Measurements from ENCODE around the gene RC3H1.
"Not testable (repeated sequence)": the region's sequence is repeated elsewhere in the genome, so short reads cannot be mapped to it uniquely, and the experiment has no call there.

RC3H1 gene

DNA sequence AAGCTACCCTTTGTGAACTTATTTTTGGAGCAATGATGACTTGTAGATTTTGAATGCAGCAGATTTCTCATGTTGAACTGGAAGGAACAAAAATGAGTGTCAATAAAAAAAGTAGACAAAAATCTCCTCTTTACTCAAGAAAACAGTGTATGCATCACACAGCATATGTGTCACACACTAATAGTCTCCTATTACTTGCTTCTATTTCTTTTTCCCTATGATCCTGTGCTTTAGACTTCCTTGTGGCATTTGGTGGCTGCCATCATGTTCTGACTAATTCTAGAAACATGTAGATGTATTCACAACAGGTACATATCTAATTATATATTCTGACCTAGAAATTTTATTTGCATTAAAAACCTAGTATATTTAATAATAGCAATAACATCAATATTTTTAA lies 14.3 kb downstream of the RC3H1 start:
- Mint-ChIP-seq H3K27me3 (no peaks in the 10 kb centered on the region), H3K27ac (no peak overlapping the region), H3K4me3 (no peak overlapping the region), H3K36me3 (ENCODE audit: low read depth) (peaks cover 37% of the 10 kb centered on the region), H3K4me1 (ENCODE audit: low read depth) (peaks cover 66% of the 10 kb centered on the region), H3K9me3 (peaks cover 4% of the 10 kb centered on the region)

DNA sequence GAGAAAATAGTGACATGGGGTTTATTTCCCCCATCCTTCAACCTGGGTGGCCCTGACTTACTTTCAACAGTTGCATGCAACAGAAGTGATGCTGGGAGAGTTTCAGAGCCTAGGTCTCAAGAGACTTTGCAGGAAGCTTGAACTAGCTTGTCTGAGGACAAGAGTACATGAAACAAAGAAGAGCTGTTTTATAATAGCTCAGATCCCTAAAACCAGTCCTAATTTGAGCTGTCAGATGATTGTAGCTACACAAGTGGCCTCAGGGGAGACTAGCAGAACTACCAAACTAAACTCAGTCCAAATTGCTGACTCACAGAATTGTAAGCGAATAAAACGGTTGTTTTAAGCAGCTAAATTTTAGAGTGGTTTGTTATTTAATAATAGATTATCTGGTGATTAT lies 17.1 kb downstream of the RC3H1 start:
- no peak overlapping the region for H3K27ac Mint-ChIP-seq

DNA sequence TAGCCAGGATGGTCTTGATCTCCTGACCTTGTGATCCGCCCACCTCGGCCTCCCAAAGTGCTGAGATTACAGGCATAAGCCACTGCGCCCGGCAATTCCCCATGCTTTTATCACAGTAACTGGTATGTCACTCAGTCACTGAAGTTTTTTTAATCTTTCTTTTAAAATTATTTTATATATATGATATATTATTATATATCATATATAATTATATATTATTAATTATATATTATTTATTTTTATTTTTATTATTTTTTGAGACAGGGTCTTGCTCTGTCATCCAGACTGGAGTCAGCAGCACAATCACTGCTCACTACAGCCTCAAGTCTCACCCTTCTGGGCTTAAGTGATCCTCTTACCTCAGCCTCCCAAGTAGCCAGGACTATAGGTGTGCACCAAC lies 18.3 kb downstream of the RC3H1 start:
- Mint-ChIP-seq H3K4me1 (ENCODE audit: low read depth) (peaks cover 68% of the 10 kb centered on the region), H3K36me3 (ENCODE audit: low read depth) (peaks cover 24% of the 10 kb centered on the region), H3K4me3 (no peak overlapping the region), H3K9me3 (no peaks in the 10 kb centered on the region), H3K27me3 (no peaks in the 10 kb centered on the region), H3K27ac (no peak overlapping the region)

More for the DNA sequence above, 17.1 kb downstream of the RC3H1 start:
- H3K4me3 Mint-ChIP-seq = no peak overlapping the region
- H3K9me3 Mint-ChIP-seq = no peaks in the 10 kb centered on the region
- H3K4me1 Mint-ChIP-seq (ENCODE audit: low read depth) = peaks cover 70% of the 10 kb centered on the region
- H3K27me3 Mint-ChIP-seq = no peaks in the 10 kb centered on the region
- peaks cover 28% of the 10 kb centered on the region for H3K36me3 Mint-ChIP-seq (ENCODE audit: low read depth)

DNA sequence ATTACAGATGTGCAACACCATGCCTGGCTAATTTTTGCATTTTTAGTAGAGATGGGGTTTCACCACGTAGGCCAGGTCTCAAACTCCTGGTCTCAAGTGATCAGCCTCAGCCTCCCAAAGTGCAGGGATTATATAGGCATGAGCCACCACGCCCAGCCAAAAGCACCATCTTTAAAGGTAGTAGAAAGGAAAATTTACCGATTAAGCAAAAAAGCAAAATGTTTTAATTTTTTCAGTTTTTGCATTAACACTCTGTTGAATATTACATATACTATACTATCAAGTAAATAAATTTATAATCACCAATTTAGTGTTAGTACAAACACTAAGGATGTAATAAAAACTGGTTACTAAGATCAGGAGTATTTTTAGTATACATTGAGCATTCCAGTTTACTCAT lies 20.6 kb downstream of the RC3H1 start:
- no peak overlapping the region for H3K4me3 Mint-ChIP-seq
- H3K9me3 Mint-ChIP-seq = no peaks in the 10 kb centered on the region
- H3K4me1 Mint-ChIP-seq (ENCODE audit: low read depth) = peaks cover 69% of the 10 kb centered on the region
- H3K36me3 Mint-ChIP-seq (ENCODE audit: low read depth) = peaks cover 20% of the 10 kb centered on the region
- H3K27ac Mint-ChIP-seq = no peak overlapping the region
- H3K27me3 Mint-ChIP-seq = no peaks in the 10 kb centered on the region

GRCh38 chr1:174000371-174000770 lies 21.8 kb downstream of the RC3H1 start:
- Mint-ChIP-seq H3K4me3 (no peak overlapping the region), H3K4me1 (ENCODE audit: low read depth) (peaks cover 62% of the 10 kb centered on the region), H3K9me3 (no peaks in the 10 kb centered on the region), H3K27ac (no peak overlapping the region), H3K36me3 (ENCODE audit: low read depth) (peaks cover 20% of the 10 kb centered on the region), H3K27me3 (no peaks in the 10 kb centered on the region)

DNA sequence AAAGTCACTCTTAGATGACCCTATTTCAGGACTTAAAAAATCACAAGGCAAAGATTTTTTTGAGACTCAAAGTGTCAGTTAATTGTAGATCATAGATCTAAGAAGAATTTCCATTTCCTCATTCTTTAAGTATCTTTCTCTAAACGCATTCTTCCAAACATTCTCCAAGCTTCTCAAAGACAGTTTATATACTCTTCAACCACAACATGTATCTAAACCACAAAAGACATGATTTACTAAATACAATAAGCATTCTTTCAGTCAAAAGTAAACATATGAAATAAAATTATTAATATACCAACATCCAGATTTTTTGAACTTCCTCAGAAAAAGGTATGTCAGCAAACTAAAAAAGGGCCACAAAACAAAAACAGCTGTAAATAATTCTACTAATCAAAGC lies 24.4 kb downstream of the RC3H1 start:
- Mint-ChIP-seq H3K36me3 (ENCODE audit: low read depth) (peaks cover 24% of the 10 kb centered on the region), H3K27ac (no peak overlapping the region), H3K9me3 (no peaks in the 10 kb centered on the region), H3K4me1 (ENCODE audit: low read depth) (peaks cover 58% of the 10 kb centered on the region), H3K4me3 (no peak overlapping the region), H3K27me3 (no peaks in the 10 kb centered on the region)

DNA sequence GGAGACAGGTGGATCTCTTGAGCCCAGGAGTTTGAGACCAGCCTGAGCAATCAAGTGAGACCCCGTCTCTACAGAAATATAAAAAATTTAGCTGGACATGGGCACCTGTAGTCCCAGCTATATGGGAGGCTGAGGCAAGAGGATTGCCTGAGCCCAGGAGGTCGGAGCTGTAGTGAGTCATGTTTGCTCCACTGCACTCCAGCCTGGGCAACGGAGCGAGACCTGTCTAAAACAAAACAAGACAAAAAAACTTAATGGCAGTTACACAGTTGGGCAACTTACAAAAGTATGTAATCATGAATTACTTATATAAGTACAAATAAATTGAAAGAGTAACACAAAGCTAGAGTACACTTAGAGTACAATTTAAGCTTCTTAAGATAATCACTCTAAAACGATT lies 25.2 kb downstream of the RC3H1 start:
- Mint-ChIP-seq H3K27me3 (no peaks in the 10 kb centered on the region), H3K4me1 (ENCODE audit: low read depth) (peaks cover 50% of the 10 kb centered on the region), H3K36me3 (ENCODE audit: low read depth) (peaks cover 25% of the 10 kb centered on the region), H3K27ac (no peak overlapping the region), H3K4me3 (no peak overlapping the region), H3K9me3 (no peaks in the 10 kb centered on the region)

- H3K27me3 Mint-ChIP-seq = no peaks in the 10 kb centered on the region
- peaks cover 35% of the 10 kb centered on the region for H3K36me3 Mint-ChIP-seq (ENCODE audit: low read depth)
- no peaks in the 10 kb centered on the region for H3K9me3 Mint-ChIP-seq
- H3K27ac Mint-ChIP-seq = no peak overlapping the region
- H3K4me1 Mint-ChIP-seq (ENCODE audit: low read depth) = peaks cover 38% of the 10 kb centered on the region
- H3K4me3 Mint-ChIP-seq = no peak overlapping the region
These were observed 26.7 kb downstream of the RC3H1 start for GRCh38 chr1:173995475-173995874.

- H3K27ac Mint-ChIP-seq, H3K9me3 Mint-ChIP-seq, H3K4me3 Mint-ChIP-seq, H3K27me3 Mint-ChIP-seq: not testable (repeated sequence)
- H3K4me1 Mint-ChIP-seq (ENCODE audit: low read depth) = peaks cover 28% of the 10 kb centered on the region
- H3K36me3 Mint-ChIP-seq (ENCODE audit: low read depth) = peaks cover 36% of the 10 kb centered on the region
These were observed 28.2 kb downstream of the RC3H1 start for GRCh38 chr1:173993948-173994347.

GRCh38 chr1:173988068-173988467 lies 34.1 kb downstream of the RC3H1 start:
- no peaks in the 10 kb centered on the region for H3K4me1 Mint-ChIP-seq (ENCODE audit: low read depth)
- H3K36me3 Mint-ChIP-seq (ENCODE audit: low read depth) = peaks cover 44% of the 10 kb centered on the region
- no peaks in the 10 kb centered on the region for H3K27me3 Mint-ChIP-seq
- H3K9me3 Mint-ChIP-seq = no peaks in the 10 kb centered on the region
- no peak overlapping the region for H3K27ac Mint-ChIP-seq
- H3K4me3 Mint-ChIP-seq = no peak overlapping the region

- no peak overlapping the region for H3K4me3 Mint-ChIP-seq
- no peaks in the 10 kb centered on the region for H3K27me3 Mint-ChIP-seq
- no peaks in the 10 kb centered on the region for H3K9me3 Mint-ChIP-seq
- H3K27ac Mint-ChIP-seq = no peak overlapping the region
- H3K36me3 Mint-ChIP-seq (ENCODE audit: low read depth) = peaks cover 34% of the 10 kb centered on the region
- H3K4me1 Mint-ChIP-seq (ENCODE audit: low read depth) = no peaks in the 10 kb centered on the region
These were observed 35.2 kb downstream of the RC3H1 start for GRCh38 chr1:173986951-173987350.

- Mint-ChIP-seq H3K4me1 (ENCODE audit: low read depth) (no peaks in the 10 kb centered on the region), H3K9me3 (no peaks in the 10 kb centered on the region), H3K4me3 (no peak overlapping the region), H3K27me3 (no peaks in the 10 kb centered on the region), H3K27ac (no peak overlapping the region), H3K36me3 (ENCODE audit: low read depth) (peaks cover 51% of the 10 kb centered on the region)
These were observed 51.9 kb downstream of the RC3H1 start for GRCh38 chr1:173970252-173970651.

DNA sequence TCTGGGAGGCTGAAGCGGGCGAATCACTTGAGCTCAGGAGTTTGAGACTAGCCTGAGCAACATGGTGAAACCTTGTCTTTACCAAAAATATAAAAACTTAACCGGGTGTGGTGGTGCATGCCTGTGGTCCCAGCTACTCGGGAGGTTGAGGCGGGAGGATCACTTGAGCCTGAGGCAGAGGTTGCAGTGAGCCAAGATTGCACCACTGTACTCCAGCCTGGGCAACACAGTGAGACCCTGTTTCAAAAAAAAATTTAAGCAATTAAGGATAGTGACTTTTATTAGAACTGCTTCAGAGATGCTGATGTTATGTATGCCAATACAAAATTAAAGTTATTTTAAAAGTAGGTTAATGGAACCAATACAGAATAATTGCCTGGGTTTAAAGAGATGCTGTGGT lies 56.3 kb downstream of the RC3H1 start:
- H3K27me3 Mint-ChIP-seq; H3K9me3 Mint-ChIP-seq; H3K4me1 Mint-ChIP-seq (ENCODE audit: low read depth); H3K4me3 Mint-ChIP-seq; H3K27ac Mint-ChIP-seq: not testable (repeated sequence)
- peaks cover 52% of the 10 kb centered on the region for H3K36me3 Mint-ChIP-seq (ENCODE audit: low read depth)

DNA sequence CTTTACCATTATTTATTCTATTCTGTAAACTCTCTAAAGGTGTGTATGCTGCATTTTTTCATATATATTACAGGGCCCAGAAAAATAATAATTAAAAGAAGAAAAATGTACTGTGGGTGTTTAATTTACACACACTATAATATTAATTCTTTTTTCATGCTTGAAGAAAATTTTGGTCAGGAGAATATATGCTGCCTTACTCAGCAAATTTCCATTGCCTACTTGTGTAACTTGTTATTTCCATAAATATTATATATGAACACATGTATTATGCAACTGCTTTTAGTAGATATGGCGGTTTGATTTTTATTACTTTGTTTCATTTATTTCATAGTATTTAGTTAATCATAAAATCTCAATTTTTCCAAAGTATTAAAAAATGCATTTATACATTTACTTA lies 58.7 kb downstream of the RC3H1 start:
- no peaks in the 10 kb centered on the region for H3K9me3 Mint-ChIP-seq
- no peak overlapping the region for H3K27ac Mint-ChIP-seq
- no peak overlapping the region for H3K4me3 Mint-ChIP-seq
- H3K27me3 Mint-ChIP-seq = no peaks in the 10 kb centered on the region
- peaks cover 58% of the 10 kb centered on the region for H3K36me3 Mint-ChIP-seq (ENCODE audit: low read depth)
- H3K4me1 Mint-ChIP-seq (ENCODE audit: low read depth) = no peaks in the 10 kb centered on the region

DNA sequence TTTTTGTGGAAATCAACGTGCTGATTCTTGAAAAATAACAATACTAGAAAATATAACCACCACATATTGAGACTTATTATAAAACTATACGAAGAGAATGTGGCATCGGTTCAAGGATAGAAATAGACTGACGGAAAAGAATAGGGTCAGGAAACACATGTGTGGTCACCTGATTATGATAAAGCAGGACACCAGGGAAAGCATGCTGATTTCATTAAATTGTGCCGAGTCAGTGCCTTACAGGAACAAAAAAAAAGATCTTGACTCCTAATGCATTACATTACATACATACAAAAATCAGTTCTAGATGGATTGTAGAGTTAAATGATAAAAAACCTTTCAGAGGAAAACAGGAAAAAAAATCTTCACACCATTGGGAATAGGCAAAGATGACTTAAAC lies 61.5 kb downstream of the RC3H1 start:
- peak overlapping the region; percentile 69 for H3K27ac Mint-ChIP-seq
- no peaks in the 10 kb centered on the region for H3K9me3 Mint-ChIP-seq
- H3K4me1 Mint-ChIP-seq (ENCODE audit: low read depth) = no peaks in the 10 kb centered on the region
- no peaks in the 10 kb centered on the region for H3K27me3 Mint-ChIP-seq
- peaks cover 50% of the 10 kb centered on the region for H3K36me3 Mint-ChIP-seq (ENCODE audit: low read depth)
- no peak overlapping the region for H3K4me3 Mint-ChIP-seq

DNA sequence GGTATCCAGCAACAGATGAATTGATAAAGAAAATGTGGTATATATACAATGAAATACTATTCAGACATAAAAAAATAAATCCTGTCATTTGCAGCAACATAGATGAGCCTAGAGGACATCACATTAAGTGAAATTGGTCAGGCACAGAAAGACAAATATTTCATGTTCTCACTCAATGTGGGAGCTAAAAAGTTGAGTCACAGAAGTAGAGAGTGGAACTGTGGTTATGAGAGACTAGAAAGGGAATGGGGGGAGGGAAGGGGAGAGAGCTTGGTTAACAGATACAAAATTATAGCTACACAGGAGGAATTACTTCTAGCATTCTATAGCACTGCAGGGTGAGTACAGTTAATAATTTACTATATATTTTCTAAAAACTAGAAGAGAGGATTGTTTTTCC lies 68.0 kb downstream of the RC3H1 start:
- Mint-ChIP-seq H3K4me3 (no peak overlapping the region), H3K27me3 (no peaks in the 10 kb centered on the region), H3K27ac (no peak overlapping the region), H3K9me3 (no peaks in the 10 kb centered on the region), H3K36me3 (ENCODE audit: low read depth) (peaks cover 60% of the 10 kb centered on the region), H3K4me1 (ENCODE audit: low read depth) (peaks cover 24% of the 10 kb centered on the region)

GRCh38 chr1:173948594-173948993 lies 73.6 kb downstream of the RC3H1 start:
- no peaks in the 10 kb centered on the region for H3K27me3 Mint-ChIP-seq
- peaks cover 62% of the 10 kb centered on the region for H3K36me3 Mint-ChIP-seq (ENCODE audit: low read depth)
- no peak overlapping the region for H3K4me3 Mint-ChIP-seq
- no peaks in the 10 kb centered on the region for H3K9me3 Mint-ChIP-seq
- peaks cover 14% of the 10 kb centered on the region for H3K4me1 Mint-ChIP-seq (ENCODE audit: low read depth)
- H3K27ac Mint-ChIP-seq = no peak overlapping the region
